Loucy (cell line): ENCODE measurements around the gene IER2.

Experiments
- H2AFZ ChIP-seq: fragments of 200-600 bp; sonication (generic); 2 replicates; pipeline ENCODE4 v1.6.0; 2016; ENCODE audit warnings: antibody characterized with exemption, mild to moderate bottlenecking, low read length, moderate library complexity
- H3F3A ChIP-seq: fragments of 200-600 bp; 2 replicates; pipeline ENCODE4 v1.6.0; 2016; ENCODE audit warnings: antibody characterized with exemption, low read depth, mild to moderate bottlenecking
- H3K27me3 ChIP-seq: fragments of 200-600 bp; sonication (generic); 2 replicates; pipeline ENCODE4 v1.6.1; 2014; ENCODE audit warnings: low read length, mild to moderate bottlenecking; ENCODE audit not compliant: insufficient read depth, poor library complexity, severe bottlenecking
- H3K36me3 ChIP-seq: fragments of 200-600 bp; sonication (generic); 2 replicates; pipeline ENCODE4 v1.6.1; 2016; ENCODE audit warnings: low read length; ENCODE audit not compliant: insufficient read depth
- H3K4me1 ChIP-seq: fragments of 200-600 bp; sonication (generic); 2 replicates; pipeline ENCODE4 v1.5.1; 2014; ENCODE audit warnings: low read length, mild to moderate bottlenecking; ENCODE audit not compliant: insufficient read depth, poor library complexity, severe bottlenecking
- H3K4me2 ChIP-seq: fragments of 200-600 bp; sonication (generic); 2 replicates; pipeline ENCODE4 v1.6.0; 2014; ENCODE audit warnings: antibody characterized with exemption, low read length, low read depth, mild to moderate bottlenecking; ENCODE audit not compliant: poor library complexity, severe bottlenecking
- H3K4me3 ChIP-seq: fragments of 200-600 bp; sonication (generic); 2 replicates; pipeline ENCODE4 v1.5.1; 2014; ENCODE audit warnings: low read length, mild to moderate bottlenecking, mixed read lengths; ENCODE audit not compliant: poor library complexity, severe bottlenecking
- H3K79me2 ChIP-seq: fragments of 200-600 bp; sonication (generic); 2 replicates; pipeline ENCODE4 v1.6.1; 2014; ENCODE audit warnings: low read length; ENCODE audit not compliant: insufficient read depth
- H3K9ac ChIP-seq: fragments of 200-600 bp; sonication (generic); 2 replicates; pipeline ENCODE4 v1.6.0; 2014; ENCODE audit warnings: mild to moderate bottlenecking, low read depth, low read length, moderate library complexity; ENCODE audit not compliant: poor library complexity, severe bottlenecking
- H3K9me2 ChIP-seq: fragments of 200-600 bp; sonication (generic); replicated peaks from 2 replicates; pipeline ENCODE4 v1.6.1; 2016; ENCODE audit warnings: low read depth, low read length, mixed read lengths
- H3K9me3 ChIP-seq: fragments of 200-600 bp; sonication (generic); 2 replicates; pipeline ENCODE4 v1.6.1; 2014; ENCODE audit warnings: mild to moderate bottlenecking, antibody characterized with exemption, low read length, low read depth; ENCODE audit not compliant: insufficient read depth
- H4K20me1 ChIP-seq: fragments of 200-600 bp; sonication (generic); 2 replicates; pipeline ENCODE4 v1.6.0; 2014; ENCODE audit warnings: antibody characterized with exemption, low read length, mild to moderate bottlenecking; ENCODE audit not compliant: insufficient read depth, poor library complexity, severe bottlenecking
- EZH2phosphoT487 ChIP-seq: fragments of 200-600 bp; IDR thresholded peaks from 2 replicates; pipeline ENCODE4 v1.6.1; 2018; ENCODE audit warnings: antibody characterized with exemption, mild to moderate bottlenecking, moderate library complexity, borderline replicate concordance
- TF ChIP-seq, protein P1 (sequence below): fragments of 200-600 bp; sonication (generic); conservative IDR thresholded peaks from 2 replicates; pipeline ENCODE4 v1.5.1; 2014; ENCODE audit warnings: mild to moderate bottlenecking, antibody characterized with exemption, low read length

IER2 gene

DNA sequence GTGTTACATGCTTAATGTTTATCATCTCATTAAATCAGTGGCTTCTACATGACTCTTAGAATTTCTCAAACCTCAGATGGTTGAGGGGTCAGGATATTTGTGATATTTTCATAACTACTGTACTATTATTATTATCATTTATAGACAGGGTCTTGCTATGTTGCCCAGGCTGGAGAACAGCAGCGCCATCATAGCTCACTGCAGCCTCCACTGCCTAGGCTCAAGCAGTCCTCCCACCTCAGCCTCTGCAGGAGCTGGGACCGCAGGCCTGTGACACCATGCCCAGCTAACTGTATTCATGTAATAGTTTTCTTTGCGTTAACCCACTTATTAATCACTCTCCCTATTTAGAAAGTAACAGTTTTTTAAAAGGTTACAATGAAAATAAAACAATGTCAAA is 9.5 kb downstream of the IER2 start:
- peaks cover 7% of the 10 kb centered on the region for H4K20me1 ChIP-seq
- no peak overlapping the region for H3K9ac ChIP-seq
- no peaks in the 10 kb centered on the region for H3K27me3 ChIP-seq
- H3K4me3 ChIP-seq: no peak overlapping the region
- H3K9me2 ChIP-seq: no peaks in the 10 kb centered on the region
- H3K79me2 ChIP-seq: peaks cover 33% of the 10 kb centered on the region
- TF ChIP-seq, protein P1, sequence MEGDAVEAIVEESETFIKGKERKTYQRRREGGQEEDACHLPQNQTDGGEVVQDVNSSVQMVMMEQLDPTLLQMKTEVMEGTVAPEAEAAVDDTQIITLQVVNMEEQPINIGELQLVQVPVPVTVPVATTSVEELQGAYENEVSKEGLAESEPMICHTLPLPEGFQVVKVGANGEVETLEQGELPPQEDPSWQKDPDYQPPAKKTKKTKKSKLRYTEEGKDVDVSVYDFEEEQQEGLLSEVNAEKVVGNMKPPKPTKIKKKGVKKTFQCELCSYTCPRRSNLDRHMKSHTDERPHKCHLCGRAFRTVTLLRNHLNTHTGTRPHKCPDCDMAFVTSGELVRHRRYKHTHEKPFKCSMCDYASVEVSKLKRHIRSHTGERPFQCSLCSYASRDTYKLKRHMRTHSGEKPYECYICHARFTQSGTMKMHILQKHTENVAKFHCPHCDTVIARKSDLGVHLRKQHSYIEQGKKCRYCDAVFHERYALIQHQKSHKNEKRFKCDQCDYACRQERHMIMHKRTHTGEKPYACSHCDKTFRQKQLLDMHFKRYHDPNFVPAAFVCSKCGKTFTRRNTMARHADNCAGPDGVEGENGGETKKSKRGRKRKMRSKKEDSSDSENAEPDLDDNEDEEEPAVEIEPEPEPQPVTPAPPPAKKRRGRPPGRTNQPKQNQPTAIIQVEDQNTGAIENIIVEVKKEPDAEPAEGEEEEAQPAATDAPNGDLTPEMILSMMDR: no peak
- no peak for TF ChIP-seq EZH2phosphoT487
- H3K4me1 ChIP-seq: peaks cover 58% of the 10 kb centered on the region
- no peaks in the 10 kb centered on the region for H3K9me3 ChIP-seq
- no peak overlapping the region for H3K4me2 ChIP-seq
- H3K36me3 ChIP-seq: no peaks in the 10 kb centered on the region
- H2AFZ ChIP-seq: no peak overlapping the region
- H3F3A ChIP-seq: peaks cover 23% of the 10 kb centered on the region

DNA sequence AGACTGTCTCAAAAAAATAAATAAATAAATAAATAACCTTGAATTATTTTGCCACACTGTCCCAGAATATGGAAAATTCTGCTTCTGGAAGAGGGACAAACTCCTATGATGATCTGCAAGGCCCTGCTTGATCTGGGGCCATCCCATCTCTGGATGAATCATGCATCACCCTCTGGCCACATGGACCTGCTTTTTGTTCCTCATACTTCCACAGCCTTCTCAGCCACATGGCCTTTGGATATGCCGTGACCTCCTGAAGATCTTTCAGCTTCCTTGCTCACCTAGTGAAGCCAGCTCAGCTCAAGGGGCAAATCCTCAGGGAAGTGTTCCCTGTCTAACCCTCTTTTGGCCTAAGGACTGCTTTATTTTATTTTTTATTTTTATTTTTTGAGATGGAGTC is 10.3 kb downstream of the IER2 start:
- Histone ChIP-seq H3K4me3 (no peak overlapping the region), H3K27me3 (no peaks in the 10 kb centered on the region), H3K4me2 (no peak overlapping the region), H3K36me3 (no peaks in the 10 kb centered on the region), H2AFZ (no peak overlapping the region), H3K9ac (no peak overlapping the region), H4K20me1 (no peaks in the 10 kb centered on the region), H3K79me2 (peaks cover 31% of the 10 kb centered on the region), H3K9me3 (no peaks in the 10 kb centered on the region), H3K9me2 (no peaks in the 10 kb centered on the region), H3K4me1 (peaks cover 62% of the 10 kb centered on the region), H3F3A (peaks cover 17% of the 10 kb centered on the region; the same call in 1 of the 2 replicates)
- TF ChIP-seq, protein P1: no peak
- no peak for TF ChIP-seq EZH2phosphoT487

DNA sequence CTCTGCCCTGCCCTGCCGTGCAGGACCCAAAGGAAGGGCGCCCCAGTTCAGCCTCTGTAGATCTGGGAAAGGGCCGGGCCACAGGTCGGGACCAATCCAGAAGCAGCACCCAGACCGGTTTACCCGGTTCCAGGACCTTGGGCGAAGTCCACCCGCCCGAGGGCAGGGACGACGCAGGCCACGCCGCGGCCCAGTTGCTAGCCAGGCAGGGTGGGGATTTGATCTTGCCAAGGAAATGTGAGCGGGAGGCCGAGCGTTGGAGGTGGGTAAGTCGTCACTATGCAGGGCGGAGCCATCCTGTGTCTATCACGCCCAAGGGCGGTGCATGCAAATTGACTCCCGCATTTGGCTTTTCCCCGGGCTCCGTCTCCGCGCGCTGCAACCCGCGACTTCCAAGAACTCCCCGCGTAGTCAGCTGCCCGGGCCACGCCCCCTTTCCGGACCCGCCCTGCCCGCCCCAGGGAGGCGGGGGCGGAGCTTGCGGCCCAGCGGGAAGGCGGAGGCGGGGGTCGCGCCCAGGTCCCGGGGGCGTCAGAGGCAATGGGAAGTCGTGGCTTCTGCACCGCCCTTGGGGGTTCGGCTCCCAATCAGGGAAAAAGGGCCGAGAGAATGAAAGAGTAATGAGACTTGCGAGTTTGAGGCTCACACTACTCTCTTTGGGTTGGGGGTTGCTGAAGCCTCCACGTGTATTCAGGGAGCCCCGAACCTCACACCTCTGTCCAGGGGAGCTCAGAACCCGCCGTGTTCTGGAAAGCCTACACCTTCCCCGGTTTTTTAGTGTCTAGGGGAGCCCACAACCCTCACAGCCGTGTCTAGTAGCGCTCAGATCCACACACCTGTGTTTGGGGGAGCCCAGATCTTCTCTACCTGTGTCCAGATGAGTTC is 12.8 kb downstream of the IER2 start:
- peak overlapping the region; percentile 52; the same call in 1 of the 2 replicates for H2AFZ ChIP-seq

More for the DNA sequence above, 12.8 kb downstream of the IER2 start:
- no peaks in the 10 kb centered on the region for H3K9me2 ChIP-seq
- TF ChIP-seq, protein P1: no peak
- TF ChIP-seq EZH2phosphoT487: no peak
- H3K9me3 ChIP-seq: no peaks in the 10 kb centered on the region
- H4K20me1 ChIP-seq: no peaks in the 10 kb centered on the region
- H3F3A ChIP-seq: peaks cover 8% of the 10 kb centered on the region; the same call in 1 of the 2 replicates
- H3K36me3 ChIP-seq: no peaks in the 10 kb centered on the region
- peak overlapping the region; percentile 78 for H3K4me3 ChIP-seq
- no peaks in the 10 kb centered on the region for H3K27me3 ChIP-seq
- H3K4me2 ChIP-seq: peak overlapping the region; percentile 93
- peak overlapping the region; percentile 84 for H3K9ac ChIP-seq
- H3K79me2 ChIP-seq: peaks cover 26% of the 10 kb centered on the region
- peaks cover 62% of the 10 kb centered on the region for H3K4me1 ChIP-seq
